Type B pancreatic cell (in vitro differentiated cells): ENCODE results near the gene REX1BD. TPM values are rescaled to one million over a fixed set of nuclear protein-coding genes. Genes with fewer than 3 reads are reported as not detected.
"Not testable (repeated sequence)": the region's sequence is repeated elsewhere in the genome, so short reads cannot be mapped to it uniquely, and the experiment has no call there.

Experiments
- DNase-seq: peaks from one replicate; pipeline ENCODE4 v3.0.0; 2021; ENCODE audit warnings: mixed read lengths; ENCODE audit not compliant: unreplicated experiment; ENCODE audit errors: extremely low spot score
- H3K27ac Mint-ChIP-seq: 2 replicates; pipeline ENCODE4 v1.8.0; 2021; ENCODE audit warnings: mild to moderate bottlenecking, mixed read lengths
- H3K27me3 Mint-ChIP-seq: 2 replicates; pipeline ENCODE4 v1.8.0; 2021; ENCODE audit warnings: mixed read lengths
- H3K36me3 Mint-ChIP-seq: 2 replicates; pipeline ENCODE4 v1.8.0; 2021; ENCODE audit warnings: mixed read lengths
- H3K4me1 Mint-ChIP-seq: one replicate; pipeline ENCODE4 v1.8.0; 2021; ENCODE audit warnings: mixed read lengths; ENCODE audit not compliant: unreplicated experiment
- H3K4me3 Mint-ChIP-seq: 2 replicates; pipeline ENCODE4 v1.8.0; 2021; ENCODE audit warnings: mild to moderate bottlenecking, mixed read lengths
- H3K9me3 Mint-ChIP-seq: 2 replicates; pipeline ENCODE4 v1.8.0; 2021; ENCODE audit warnings: mixed read lengths
- CTCF ChIP-seq: fragments of 200-600 bp; sonication (generic); conservative IDR thresholded peaks from 2 replicates; pipeline ENCODE4 v1.5.0; 2021; ENCODE audit warnings: antibody characterized with exemption, mild to moderate bottlenecking
- total RNA-seq: library from RNA; stranded (reverse); gene quantifications from 2 replicates; pipeline ENCODE4 v1.2.1, GENCODE V29; 2021; ENCODE audit warnings: low replicate concordance

REX1BD gene
- total RNA-seq, 1 donor from 2014 or later = 63.5 TPM

GRCh38 chr19:18591735-18592385, 3.3 kb downstream of the REX1BD start:
- Mint-ChIP-seq H3K27me3 (peaks cover 16% of the 10 kb centered on the region), H3K36me3 (no peaks in the 10 kb centered on the region), H3K4me1 (peaks cover 20% of the 10 kb centered on the region), H3K9me3 (no peaks in the 10 kb centered on the region), H3K27ac (no peak overlapping the region), H3K4me3 (peak overlapping the region; percentile 25)
- no peak for DNase-seq
- TF ChIP-seq CTCF = no peak

GRCh38 chr19:18592732-18593131, 4.1 kb downstream of the REX1BD start:
- H3K4me3 Mint-ChIP-seq, H3K9me3 Mint-ChIP-seq, H3K27ac Mint-ChIP-seq, DNase-seq, H3K36me3 Mint-ChIP-seq: not testable (repeated sequence)
- Mint-ChIP-seq H3K4me1 (peaks cover 22% of the 10 kb centered on the region), H3K27me3 (peaks cover 16% of the 10 kb centered on the region)

GRCh38 chr19:18593367-18594095, 4.9 kb downstream of the REX1BD start:
- H3K4me3 Mint-ChIP-seq = peak overlapping the region; percentile 70
- peak overlapping the region; percentile 51 for H3K27ac Mint-ChIP-seq
- peak; percentile 66 for DNase-seq
- peaks cover 19% of the 10 kb centered on the region for H3K27me3 Mint-ChIP-seq
- peaks cover 23% of the 10 kb centered on the region for H3K4me1 Mint-ChIP-seq
- H3K36me3 Mint-ChIP-seq = no peaks in the 10 kb centered on the region
- H3K9me3 Mint-ChIP-seq = no peaks in the 10 kb centered on the region
- no peak for TF ChIP-seq CTCF

GRCh38 chr19:18594096-18594823, 5.7 kb downstream of the REX1BD start:
- Mint-ChIP-seq H3K27ac (no peak overlapping the region), H3K27me3 (peaks cover 24% of the 10 kb centered on the region), H3K4me1 (peaks cover 23% of the 10 kb centered on the region), H3K4me3 (peak overlapping the region; percentile 60), H3K36me3 (no peaks in the 10 kb centered on the region), H3K9me3 (no peaks in the 10 kb centered on the region)
- peak; percentile 91 for TF ChIP-seq CTCF
- peak; percentile 84 for DNase-seq

DNA sequence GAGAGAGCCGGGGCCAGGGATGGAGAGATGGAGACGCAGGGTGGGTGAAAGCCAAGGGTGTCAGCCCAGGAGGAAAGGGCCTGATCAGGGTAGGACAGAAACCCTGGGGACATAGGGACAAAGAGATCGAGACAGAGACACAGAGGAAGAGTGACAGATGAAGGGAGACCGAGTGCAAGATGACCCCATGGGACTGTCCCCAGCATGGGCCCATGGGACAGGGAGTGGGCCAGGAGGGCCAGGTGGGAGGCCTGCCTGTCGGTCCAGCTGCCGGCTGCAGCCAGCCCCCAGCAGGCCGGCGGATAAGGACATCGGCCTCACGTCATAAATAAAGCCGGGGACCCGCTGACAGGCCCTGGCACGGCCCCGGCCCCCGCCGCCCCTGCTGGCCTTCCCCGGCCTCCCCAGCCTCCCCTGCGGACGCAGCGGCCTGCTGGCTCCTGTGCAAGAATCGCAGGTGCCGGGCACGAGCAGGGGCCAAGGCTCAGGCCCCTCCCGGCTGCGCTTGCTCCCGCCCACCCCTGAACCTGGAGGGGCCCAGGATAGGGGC, 6.3 kb downstream of the REX1BD start:
- DNase-seq = no peak
- peaks cover 28% of the 10 kb centered on the region for H3K27me3 Mint-ChIP-seq
- H3K36me3 Mint-ChIP-seq = no peaks in the 10 kb centered on the region
- no peak for TF ChIP-seq CTCF
- no peaks in the 10 kb centered on the region for H3K9me3 Mint-ChIP-seq
- H3K27ac Mint-ChIP-seq = no peak overlapping the region
- H3K4me3 Mint-ChIP-seq = peak overlapping the region; percentile 60
- peaks cover 19% of the 10 kb centered on the region for H3K4me1 Mint-ChIP-seq
